ENCODE measurements around the gene ERBB4.

ERBB4 gene

GRCh38 chr2:212156088-212156487 lies 382.5 kb downstream of the ERBB4 start:
- no peaks in the 10 kb centered on the region for H3K9me3 Mint-ChIP-seq

GRCh38 chr2:212154477-212154878 lies 384.1 kb downstream of the ERBB4 start:
- Mint-ChIP-seq H3K4me3 (no peak overlapping the region), H3K27ac (no peak overlapping the region), H3K4me1 (no peaks in the 10 kb centered on the region), H3K27me3 (no peaks in the 10 kb centered on the region), H3K36me3 (no peaks in the 10 kb centered on the region), H3K9me3 (no peaks in the 10 kb centered on the region)

More at GRCh38 chr2:212156088-212156487, 382.5 kb downstream of the ERBB4 start:
- no peak overlapping the region for H3K4me3 Mint-ChIP-seq
- H3K36me3 Mint-ChIP-seq, result no peaks in the 10 kb centered on the region
- H3K4me1 Mint-ChIP-seq, result no peaks in the 10 kb centered on the region
- H3K27me3 Mint-ChIP-seq, result no peaks in the 10 kb centered on the region
- H3K27ac Mint-ChIP-seq, result no peak overlapping the region

- no peaks in the 10 kb centered on the region for H3K27me3 Mint-ChIP-seq
- no peaks in the 10 kb centered on the region for H3K9me3 Mint-ChIP-seq
- no peaks in the 10 kb centered on the region for H3K4me1 Mint-ChIP-seq
- no peak overlapping the region for H3K4me3 Mint-ChIP-seq
- H3K36me3 Mint-ChIP-seq, result no peaks in the 10 kb centered on the region
- no peak overlapping the region for H3K27ac Mint-ChIP-seq
These were observed 384.7 kb downstream of the ERBB4 start for GRCh38 chr2:212153923-212154322.

- Mint-ChIP-seq H3K36me3 (no peaks in the 10 kb centered on the region), H3K9me3 (no peaks in the 10 kb centered on the region), H3K4me1 (no peaks in the 10 kb centered on the region), H3K27ac (no peak overlapping the region), H3K4me3 (no peak overlapping the region), H3K27me3 (no peaks in the 10 kb centered on the region)
These were observed 390.6 kb downstream of the ERBB4 start for GRCh38 chr2:212147921-212148513.

GRCh38 chr2:212146416-212146815 lies 392.2 kb downstream of the ERBB4 start:
- Mint-ChIP-seq H3K4me1 (no peaks in the 10 kb centered on the region), H3K4me3 (no peak overlapping the region), H3K9me3 (peaks cover 6% of the 10 kb centered on the region), H3K27me3 (no peaks in the 10 kb centered on the region), H3K36me3 (no peaks in the 10 kb centered on the region), H3K27ac (no peak overlapping the region)

- Mint-ChIP-seq H3K27ac (no peak overlapping the region), H3K4me3 (no peak overlapping the region), H3K27me3 (no peaks in the 10 kb centered on the region), H3K9me3 (peaks cover 6% of the 10 kb centered on the region), H3K4me1 (no peaks in the 10 kb centered on the region), H3K36me3 (no peaks in the 10 kb centered on the region)
These were observed 393.5 kb downstream of the ERBB4 start for GRCh38 chr2:212145121-212145520.

- Mint-ChIP-seq H3K27ac (no peak overlapping the region), H3K4me3 (no peak overlapping the region), H3K4me1 (no peaks in the 10 kb centered on the region), H3K9me3 (peaks cover 6% of the 10 kb centered on the region), H3K27me3 (no peaks in the 10 kb centered on the region), H3K36me3 (no peaks in the 10 kb centered on the region)
These were observed 396.0 kb downstream of the ERBB4 start for GRCh38 chr2:212142631-212143030.

GRCh38 chr2:212141499-212141898 lies 397.1 kb downstream of the ERBB4 start:
- Mint-ChIP-seq H3K27me3 (no peaks in the 10 kb centered on the region), H3K9me3 (peaks cover 6% of the 10 kb centered on the region), H3K4me1 (no peaks in the 10 kb centered on the region), H3K4me3 (no peak overlapping the region), H3K27ac (no peak overlapping the region), H3K36me3 (no peaks in the 10 kb centered on the region)

- H3K36me3 Mint-ChIP-seq, result no peaks in the 10 kb centered on the region
- no peaks in the 10 kb centered on the region for H3K27me3 Mint-ChIP-seq
- no peak overlapping the region for H3K4me3 Mint-ChIP-seq
- peaks cover 4% of the 10 kb centered on the region for H3K9me3 Mint-ChIP-seq
- no peaks in the 10 kb centered on the region for H3K4me1 Mint-ChIP-seq
- no peak overlapping the region for H3K27ac Mint-ChIP-seq
These were observed 402.3 kb downstream of the ERBB4 start for GRCh38 chr2:212136216-212136795.

GRCh38 chr2:212135739-212136138 lies 402.9 kb downstream of the ERBB4 start:
- H3K4me1 Mint-ChIP-seq, result no peaks in the 10 kb centered on the region
- H3K36me3 Mint-ChIP-seq, result no peaks in the 10 kb centered on the region
- H3K27ac Mint-ChIP-seq, result no peak overlapping the region
- H3K27me3 Mint-ChIP-seq, result no peaks in the 10 kb centered on the region
- peaks cover 4% of the 10 kb centered on the region for H3K9me3 Mint-ChIP-seq
- no peak overlapping the region for H3K4me3 Mint-ChIP-seq

- H3K27ac Mint-ChIP-seq, result no peak overlapping the region
These were observed 405.3 kb downstream of the ERBB4 start for GRCh38 chr2:212133337-212133736.

GRCh38 chr2:212124598-212124997 lies 414.0 kb downstream of the ERBB4 start:
- Mint-ChIP-seq H3K4me3 (no peak overlapping the region), H3K36me3 (no peaks in the 10 kb centered on the region), H3K27me3 (no peaks in the 10 kb centered on the region), H3K27ac (no peak overlapping the region), H3K4me1 (no peaks in the 10 kb centered on the region), H3K9me3 (no peaks in the 10 kb centered on the region)

More at GRCh38 chr2:212133337-212133736, 405.3 kb downstream of the ERBB4 start:
- no peak overlapping the region for H3K4me3 Mint-ChIP-seq
- H3K4me1 Mint-ChIP-seq, result no peaks in the 10 kb centered on the region
- H3K9me3 Mint-ChIP-seq, result peaks cover 4% of the 10 kb centered on the region
- no peaks in the 10 kb centered on the region for H3K36me3 Mint-ChIP-seq
- no peaks in the 10 kb centered on the region for H3K27me3 Mint-ChIP-seq

GRCh38 chr2:212119591-212119990 lies 419.0 kb downstream of the ERBB4 start:
- Mint-ChIP-seq H3K9me3 (no peaks in the 10 kb centered on the region), H3K4me3 (no peak overlapping the region), H3K4me1 (no peaks in the 10 kb centered on the region), H3K36me3 (no peaks in the 10 kb centered on the region), H3K27ac (no peak overlapping the region), H3K27me3 (no peaks in the 10 kb centered on the region)

GRCh38 chr2:212117926-212118325 lies 420.7 kb downstream of the ERBB4 start:
- H3K36me3 Mint-ChIP-seq, result no peaks in the 10 kb centered on the region

GRCh38 chr2:212114489-212114888 lies 424.1 kb downstream of the ERBB4 start:
- no peak overlapping the region for H3K27ac Mint-ChIP-seq
- H3K36me3 Mint-ChIP-seq, result no peaks in the 10 kb centered on the region
- no peaks in the 10 kb centered on the region for H3K4me1 Mint-ChIP-seq

More at GRCh38 chr2:212117926-212118325, 420.7 kb downstream of the ERBB4 start:
- no peaks in the 10 kb centered on the region for H3K27me3 Mint-ChIP-seq
- no peaks in the 10 kb centered on the region for H3K9me3 Mint-ChIP-seq
- H3K4me3 Mint-ChIP-seq, result no peak overlapping the region
- H3K27ac Mint-ChIP-seq, result no peak overlapping the region
- H3K4me1 Mint-ChIP-seq, result no peaks in the 10 kb centered on the region

GRCh38 chr2:212112401-212112800 lies 426.2 kb downstream of the ERBB4 start:
- Mint-ChIP-seq H3K36me3 (no peaks in the 10 kb centered on the region), H3K27ac (no peak overlapping the region), H3K9me3 (no peaks in the 10 kb centered on the region), H3K4me1 (no peaks in the 10 kb centered on the region), H3K4me3 (no peak overlapping the region), H3K27me3 (no peaks in the 10 kb centered on the region)

More at GRCh38 chr2:212114489-212114888, 424.1 kb downstream of the ERBB4 start:
- H3K27me3 Mint-ChIP-seq, result no peaks in the 10 kb centered on the region
- no peaks in the 10 kb centered on the region for H3K9me3 Mint-ChIP-seq
- H3K4me3 Mint-ChIP-seq, result no peak overlapping the region
